GM18498 (cell line): ENCODE results near the gene ARX.
A peak's percentile ranks its signal among the peaks of the same experiment; 100 is the strongest.

ENCODE experiments used
- ATAC-seq: cut with Tn5 transposase; IDR thresholded peaks from one replicate; pipeline ENCODE4 v1.9.1; 2021; ENCODE audit warnings: mild to moderate bottlenecking, moderate library complexity; ENCODE audit not compliant: unreplicated experiment

Gene ARX

DNA sequence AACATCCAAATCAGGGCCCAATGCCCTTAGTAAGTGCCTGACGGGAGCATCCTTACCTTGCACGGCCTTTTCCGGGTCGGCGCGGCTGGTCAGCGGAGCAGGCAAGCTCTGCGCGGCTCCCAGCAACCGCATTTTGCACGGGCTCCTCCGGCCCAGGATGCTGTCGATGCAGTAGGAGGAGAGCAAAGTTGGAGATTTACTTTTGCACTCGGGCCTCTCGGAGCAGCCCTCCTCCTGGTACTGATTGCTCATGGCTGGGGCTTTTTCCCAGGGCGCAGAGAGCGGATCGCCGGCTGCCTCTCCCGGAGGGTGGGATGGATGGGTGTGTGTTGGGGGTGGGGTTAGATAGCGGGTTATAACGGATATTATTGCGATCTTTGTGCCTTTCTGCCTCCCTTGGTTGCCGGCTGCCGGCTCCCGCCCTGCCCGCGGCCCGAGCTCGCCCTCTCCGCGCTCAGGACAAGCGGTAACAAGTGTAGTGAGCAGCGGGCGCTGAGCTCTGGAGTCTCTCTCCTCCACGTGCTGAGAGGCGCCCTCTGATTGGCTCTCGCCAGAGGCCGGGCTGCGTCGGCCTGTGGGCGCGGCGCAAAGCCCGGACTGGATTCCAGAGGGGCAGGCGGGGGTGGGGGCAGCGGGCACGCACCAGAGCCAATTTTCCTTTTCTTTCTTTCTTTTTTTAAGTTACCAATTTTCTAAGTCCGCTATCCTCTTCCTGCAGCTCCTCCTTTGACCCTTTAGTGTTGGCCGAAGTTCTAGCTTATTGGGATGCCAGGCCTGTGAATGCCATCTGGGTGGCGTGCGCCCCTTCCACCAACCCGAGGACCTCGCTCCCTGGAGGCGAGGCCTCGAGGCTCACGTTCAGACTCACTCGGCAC lies at the start of gene ARX:
Gene ARX, minus strand, starts transcription at position 480 of the 875 bp plus-strand sequence. Its CDS starts 228 bp downstream, at position 252.
- ATAC-seq: peak; percentile 50

- ATAC-seq: no peak
Observed at GRCh38 chrX:25059273-25059672, 43.5 kb upstream of the ARX start.

GRCh38 chrX:25052798-25053534 lies 37.2 kb upstream of the ARX start:
- no peak for ATAC-seq

GRCh38 chrX:25049971-25050370 lies 34.2 kb upstream of the ARX start:
- ATAC-seq: no peak

- no peak for ATAC-seq
Observed at GRCh38 chrX:25049357-25049756, 33.6 kb upstream of the ARX start.

DNA sequence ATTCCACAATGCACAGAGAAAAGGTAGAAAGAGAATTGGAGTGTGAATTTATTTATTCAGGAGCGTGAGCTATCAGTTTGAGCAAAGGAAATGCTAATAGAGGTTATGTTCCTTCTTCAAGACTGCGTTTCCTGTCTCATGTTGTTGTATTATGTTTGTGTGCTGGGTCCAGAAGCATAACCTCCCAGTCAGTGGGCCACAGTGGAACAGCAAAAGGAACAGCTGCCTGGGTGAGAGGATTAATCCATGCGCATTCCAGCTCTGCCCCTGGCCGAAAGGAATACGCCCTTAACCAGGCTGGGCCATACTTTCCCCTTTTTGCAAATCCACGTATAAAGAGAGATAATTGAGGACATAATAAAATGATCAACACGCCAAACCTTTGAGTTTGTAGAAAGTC lies 32.4 kb upstream of the ARX start:
- ATAC-seq: no peak

- ATAC-seq: no peak
Observed at GRCh38 chrX:25043192-25043591, 27.4 kb upstream of the ARX start.

- no peak for ATAC-seq
Observed at GRCh38 chrX:25039036-25039435, 23.3 kb upstream of the ARX start.

- no peak for ATAC-seq
Observed at GRCh38 chrX:25034889-25035288, 19.1 kb upstream of the ARX start.

GRCh38 chrX:25029288-25029825 lies 13.6 kb upstream of the ARX start:
- no peak for ATAC-seq

DNA sequence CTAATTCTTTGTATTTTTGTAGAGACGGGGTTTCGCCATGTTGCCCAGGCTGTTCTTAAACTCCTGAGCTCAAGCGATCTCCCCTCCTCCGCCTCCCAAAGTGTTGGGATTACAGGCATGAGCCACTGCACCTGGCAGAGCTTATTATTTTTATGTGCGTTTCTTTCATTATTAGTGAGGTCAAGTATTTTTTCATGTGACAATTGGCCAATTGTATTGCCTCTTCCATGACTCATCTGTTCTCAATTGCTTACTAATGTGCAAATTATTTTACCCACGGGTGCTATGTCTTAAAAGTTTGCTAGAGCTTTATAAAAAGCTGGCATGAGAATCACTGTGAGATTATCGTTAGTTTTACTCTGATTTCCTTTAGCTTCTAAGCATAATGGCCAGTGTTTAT lies 13.0 kb upstream of the ARX start:
- ATAC-seq: no peak

DNA sequence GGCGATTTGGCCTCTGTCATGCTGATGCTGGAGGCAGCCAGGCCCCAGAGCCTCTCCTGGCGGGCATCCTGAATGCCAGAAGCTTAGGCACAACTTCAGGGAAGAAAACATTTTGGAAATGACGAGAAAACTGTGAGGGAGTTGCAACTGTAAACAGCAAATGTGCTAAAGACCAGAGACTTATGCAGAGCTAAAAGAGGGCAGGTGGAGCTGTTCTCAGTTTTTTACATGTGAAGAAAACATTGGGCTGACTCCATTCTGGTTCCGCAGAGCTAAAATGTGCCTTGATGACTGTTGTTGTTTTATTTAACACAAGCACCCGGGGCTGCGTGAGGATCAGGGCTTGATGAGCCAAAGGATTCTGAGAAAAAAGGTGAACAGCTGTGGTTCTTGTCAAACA lies 10.8 kb upstream of the ARX start:
- ATAC-seq: no peak

GRCh38 chrX:25025615-25026014 lies 9.8 kb upstream of the ARX start:
- ATAC-seq: no peak

- ATAC-seq: no peak
Observed at GRCh38 chrX:25023908-25024307, 8.1 kb upstream of the ARX start.

- ATAC-seq: no peak
Observed at GRCh38 chrX:25022499-25023325, 6.9 kb upstream of the ARX start.

GRCh38 chrX:25020905-25021449 lies 5.2 kb upstream of the ARX start:
- peak; percentile 67 for ATAC-seq

DNA sequence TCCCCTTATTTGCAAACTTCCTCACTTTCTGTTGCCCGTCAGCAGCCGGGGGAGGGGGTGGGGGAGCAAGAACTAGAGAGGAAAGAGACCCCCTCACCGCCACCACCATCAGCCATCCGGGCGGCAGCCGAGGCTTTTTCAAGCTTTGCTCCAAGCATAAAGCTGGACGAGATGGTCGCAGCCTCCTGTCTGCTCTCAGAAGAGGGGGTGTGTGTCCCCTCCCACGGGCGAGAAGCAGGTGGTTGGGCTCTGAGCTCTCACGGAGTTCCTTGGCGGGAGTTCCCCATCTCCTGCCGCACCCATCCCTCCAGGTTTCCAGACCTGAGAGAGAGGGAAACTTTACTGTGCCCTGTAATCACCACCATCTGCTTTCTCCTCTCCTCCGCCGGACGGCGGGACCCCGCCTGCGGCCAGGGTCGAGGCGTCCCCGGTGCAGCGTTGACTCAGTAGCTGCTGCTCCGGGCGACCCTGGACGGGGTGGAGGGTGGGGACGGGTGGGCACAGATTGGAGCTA lies 4.7 kb upstream of the ARX start:
- ATAC-seq: peak; percentile 18

DNA sequence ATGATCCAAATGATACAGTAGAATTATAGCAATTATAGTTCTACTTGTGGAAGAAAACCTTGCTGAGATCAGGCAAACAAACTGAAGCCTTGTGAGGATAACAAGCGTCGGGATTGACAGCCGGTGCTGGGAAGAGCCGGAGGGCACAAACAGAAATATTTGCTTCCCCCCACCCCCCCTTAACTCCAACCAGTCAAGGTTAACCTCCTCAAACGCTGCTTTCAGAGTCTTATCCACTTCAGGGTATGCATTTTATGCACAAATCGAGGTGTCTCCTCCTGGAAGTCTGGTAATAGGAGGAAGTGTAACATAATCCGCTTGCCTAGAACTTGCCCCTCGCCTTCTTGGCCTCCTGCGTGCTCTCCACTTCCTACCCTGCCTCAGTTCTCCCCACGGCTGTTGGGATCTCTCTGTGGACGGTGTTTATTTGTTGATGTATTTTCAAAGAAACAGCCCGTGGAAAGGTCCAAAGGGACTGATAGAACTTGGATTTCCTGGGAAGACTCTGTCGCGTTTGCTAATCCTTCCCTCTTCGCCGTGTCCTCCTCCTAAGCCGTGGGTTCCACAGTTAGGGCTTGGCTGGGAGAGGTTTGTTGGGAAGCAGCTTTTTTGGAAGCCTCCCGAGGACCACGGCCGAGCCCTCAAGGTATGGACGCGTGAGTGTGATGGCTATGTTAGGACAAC lies 4.1 kb upstream of the ARX start:
- ATAC-seq: no peak

DNA sequence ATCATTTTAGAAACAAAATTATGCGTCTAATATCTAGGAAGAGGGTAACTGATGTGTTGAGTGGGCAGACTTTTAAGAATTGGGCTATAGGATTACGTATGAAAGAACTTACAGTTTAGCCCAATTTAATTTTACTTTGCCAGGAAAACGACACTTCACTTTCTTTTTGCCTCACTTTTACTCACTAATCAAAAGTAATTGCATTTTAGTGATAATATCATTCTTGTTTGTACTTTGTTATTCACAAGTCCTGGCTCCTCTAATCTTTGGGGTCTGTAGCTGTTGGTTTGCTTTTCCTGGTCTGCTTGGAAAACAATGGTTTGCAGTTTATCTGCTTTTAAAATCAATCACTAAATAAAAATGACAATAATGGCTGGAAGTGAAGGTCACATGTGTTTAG lies 2.9 kb upstream of the ARX start:
- no peak for ATAC-seq

GRCh38 chrX:25017667-25018247 lies 2.0 kb upstream of the ARX start:
- ATAC-seq: no peak
